Right lobe of liver (tissue), 6 donors: ENCODE data around the gene VEZT. TPM values are rescaled to one million over a fixed set of nuclear protein-coding genes. Genes with fewer than 3 reads are reported as not detected.

Experiments used
- ATAC-seq, 4 donors: fragments of 200-7000 bp; cut with Tn5 transposase; one replicate each; pipeline ENCODE4 v1.9.1; 2020; ENCODE audit warnings: mild to moderate bottlenecking in 4 of 4, moderate library complexity in 4 of 4
- DNase-seq, 3 donors: peaks; one replicate each; pipeline ENCODE4 v3.0.0-alpha.2; 2020
- H3K27ac ChIP-seq, 3 donors: fragments of 200-600 bp; one replicate each; pipeline ENCODE4 v1.8.0; 2022
- H3K27me3 ChIP-seq, 2 donors: fragments of 200-600 bp; one replicate each; pipeline ENCODE4 v1.8.0; 2022
- H3K36me3 ChIP-seq, 4 donors: fragments of 200-600 bp; sonication (generic) in 1 of 4; one replicate each; pipeline versions ENCODE4 v1.5.1 to v1.8.0; 2017 to 2022; ENCODE audit warnings: control low read depth in 1 of 4
- H3K4me1 ChIP-seq, 4 donors: fragments of 200-600 bp; sonication (generic) in 1 of 4; one replicate each; pipeline versions ENCODE4 v1.5.1 to v1.8.0; 2017 to 2022; ENCODE audit warnings: control low read depth in 1 of 4
- H3K4me3 ChIP-seq, 3 donors: fragments of 200-600 bp; one replicate each; pipeline ENCODE4 v1.8.0; 2022
- H3K9me3 ChIP-seq, 4 donors: fragments of 200-600 bp; sonication (generic) in 1 of 4; one replicate each; pipeline versions ENCODE4 v1.5.1 to v1.8.0; 2017 to 2022; ENCODE audit warnings: control low read depth in 1 of 4
- CTCF ChIP-seq, 4 donors: fragments of 200-600 bp in 3 of 4; fragments of 450-650 bp in 1 of 4; IDR thresholded peaks; one replicate each; pipeline versions ENCODE4 v1.5.1 to v1.8.0; 2016 to 2022; ENCODE audit warnings: antibody characterized with exemption in 4 of 4, mild to moderate bottlenecking in 2 of 4
- POLR2A ChIP-seq: fragments of 450-650 bp; IDR thresholded peaks from one replicate; pipeline ENCODE4 v1.6.1; 2017; ENCODE audit warnings: antibody characterized with exemption, mild to moderate bottlenecking
- WGBS: methylation state at CpG from one replicate; pipeline ENCODE4 v1.1.6; 2018; ENCODE audit warnings: low coverage, low lambda C conversion rate; ENCODE audit not compliant: insufficient coverage; ENCODE audit errors: missing lambda C conversion rate; 5-methylcytosine and 5-hydroxymethylcytosine counted together
- intact Hi-C, 2 donors: fragments of 100-400 bp; cut with DNase I; formaldehyde crosslinking; loops; one replicate each; pipeline versions ENCODE4 v1.11.2 to v1.14.1; 2022
- total RNA-seq, 6 experiments: library from RNA; depleted of rRNA in 2 of 6; stranded (reverse); fragments of >200 nt in 2 of 6; fragmentation: NEBNext Ultra II Directional in 3 of 6; extraction: Animal tissue kit (Norgen Biotek cat#: 25700) in 3 of 6; gene quantifications; one replicate each; pipeline versions ENCODE4 v1.1.0 to v1.2.4, GENCODE V29; 2016 to 2023
- donor health status: DM: no; HTN: yes; CAD: no.
- donor health status: DM: no; HTN: no; CAD: no.
- donor health status: DM: no; HTN: no; CAD: no.
- donor health status: DM: no; HTN: yes; CAD: no.
- donor health status: DM: no; HTN: yes; CAD: no.

The VEZT gene
- total RNA-seq, 6 experiments from 2014 or later, result 23.5 to 34.2 (median 28.9) TPM

- H3K27me3 ChIP-seq, result no peaks in the 10 kb centered on the region
- TF ChIP-seq POLR2A, result no peak
- H3K36me3 ChIP-seq, result no peaks in the 10 kb centered on the region
- intact Hi-C loops, result loop anchor here in 1 of 2 donors (10.0 kb wide), 1 partner anchor 222 kb away; no protein-coding TSS in a partner anchor
- no peaks in the 10 kb centered on the region for H3K9me3 ChIP-seq
- H3K27ac ChIP-seq, result no peak overlapping the region
- ATAC-seq (no peak), DNase-seq (no peak)
- H3K4me1 ChIP-seq, result no peaks in the 10 kb centered on the region
- 75% methylated on average over 5 of the region's 5 CpGs for WGBS
- H3K4me3 ChIP-seq, result no peak overlapping the region
These were observed 119.5 kb downstream of the VEZT start for GRCh38 chr12:95337146-95337545.

GRCh38 chr12:95339086-95339788 lies 121.6 kb downstream of the VEZT start:
- Histone ChIP-seq H3K4me1 (no peaks in the 10 kb centered on the region), H3K27ac (no peak overlapping the region), H3K36me3 (no peaks in the 10 kb centered on the region), H3K27me3 (no peaks in the 10 kb centered on the region), H3K9me3 (no peaks in the 10 kb centered on the region), H3K4me3 (no peak overlapping the region)
- WGBS, result 90% methylated on average over 2 of the region's 2 CpGs
- intact Hi-C loops, result loop anchor here in 1 of 2 donors (10.0 kb wide), 1 partner anchor 224 kb away; no protein-coding TSS in a partner anchor
- TF ChIP-seq CTCF (IDR thresholded peaks at IDR 0.05) (no peak), POLR2A (no peak)
- DNase-seq (no peak), ATAC-seq (no peak)

GRCh38 chr12:95342008-95342407 lies 124.4 kb downstream of the VEZT start:
- no peaks in the 10 kb centered on the region for H3K9me3 ChIP-seq
- ATAC-seq (no peak), DNase-seq (no peak)
- no peaks in the 10 kb centered on the region for H3K36me3 ChIP-seq
- TF ChIP-seq CTCF (IDR thresholded peaks at IDR 0.05) (no peak), POLR2A (no peak)
- H3K4me1 ChIP-seq, result no peaks in the 10 kb centered on the region
- WGBS, result 86% methylated on average over 1 of the region's 1 CpG
- H3K27ac ChIP-seq, result no peak overlapping the region
- no peaks in the 10 kb centered on the region for H3K27me3 ChIP-seq
- intact Hi-C loops, result no loop called here
- H3K4me3 ChIP-seq, result no peak overlapping the region

GRCh38 chr12:95343461-95344230 lies 126.0 kb downstream of the VEZT start:
- intact Hi-C loops, result no loop called here
- no peak for ATAC-seq

More at GRCh38 chr12:95343461-95344230, 126.0 kb downstream of the VEZT start:
- Histone ChIP-seq H3K36me3 (no peaks in the 10 kb centered on the region), H3K4me1 (no peaks in the 10 kb centered on the region), H3K27ac (no peak overlapping the region), H3K4me3 (no peak overlapping the region), H3K27me3 (no peaks in the 10 kb centered on the region), H3K9me3 (no peaks in the 10 kb centered on the region)
- DNase-seq, result no peak
- no peak for TF ChIP-seq POLR2A
- TF ChIP-seq CTCF (IDR thresholded peaks at IDR 0.05), result no peak
- WGBS, result 70% methylated on average over 6 of the region's 6 CpGs
